K562 (cell line): ENCODE data around the gene RBMX2. TPM values are rescaled to one million over a fixed set of nuclear protein-coding genes. Genes with fewer than 3 reads are reported as not detected.

Experiments
- CBX3 ChIP-seq, 2 experiments: IDR thresholded peaks; 1 replicate in 1 of 2; 2 replicates in 1 of 2; pipeline ENCODE4 v1.6.1; 2012; ENCODE audit warnings: inconsistent platforms in 2 of 2, low read length in 2 of 2, borderline replicate concordance in 1 of 2, control low read depth in 1 of 2
- EP300 ChIP-seq: IDR thresholded peaks from 2 replicates; pipeline ENCODE4 v1.6.1; 2012; ENCODE audit warnings: low read length, improper control_type of control experiment
- EP400 ChIP-seq: fragments of 450-650 bp; IDR thresholded peaks from 2 replicates; pipeline ENCODE4 v1.6.1; 2017; ENCODE audit warnings: antibody characterized with exemption, mild to moderate bottlenecking, moderate library complexity
- NBN ChIP-seq: fragments of 450-650 bp; IDR thresholded peaks from 2 replicates; pipeline ENCODE4 v1.6.1; 2016; ENCODE audit warnings: low read depth, mild to moderate bottlenecking
- NELFE ChIP-seq: IDR thresholded peaks from 2 replicates; pipeline ENCODE4 v1.6.1; 2011; ENCODE audit warnings: mild to moderate bottlenecking; ENCODE audit not compliant: insufficient read depth, insufficient read length
- NONO ChIP-seq, 2 experiments: fragments of 200-400 bp in 1 of 2; fragments of 450-650 bp in 1 of 2; formaldehyde crosslinking in 1 of 2; IDR thresholded peaks; 2 replicates each; pipeline ENCODE4 v1.6.1; 2017; ENCODE audit warnings: low read depth in 2 of 2, mild to moderate bottlenecking in 2 of 2, moderate library complexity in 2 of 2, low read length in 1 of 2
- SUPT5H ChIP-seq: fragments of 450-650 bp; IDR thresholded peaks from 2 replicates; pipeline ENCODE4 v1.6.1; 2016
- TAF15 ChIP-seq: fragments of 200-400 bp; formaldehyde crosslinking; IDR thresholded peaks from 2 replicates; pipeline ENCODE4 v1.6.1; 2017; ENCODE audit warnings: mild to moderate bottlenecking, low read depth, low read length, moderate library complexity
- TAF7 ChIP-seq: fragments of 450-650 bp; IDR thresholded peaks from 2 replicates; pipeline ENCODE4 v1.6.1; 2016; ENCODE audit warnings: missing genetic modification characterization, missing compliant biosample characterization
- TFAM ChIP-seq: fragments of 250-450 bp; sonication (Bioruptor Pico); conservative IDR thresholded peaks from 2 replicates; pipeline ENCODE4 v1.5.0; 2021; ENCODE audit warnings: mild to moderate bottlenecking, moderate library complexity
- polyA plus RNA-seq, 8 experiments: library from polyadenylated mRNA; depleted of rRNA in 4 of 8; stranded (reverse) in 5 of 8; unstranded in 3 of 8; fragments of >200 nt; fragmentation: Nextera tagmentation in 2 of 8; fragmentation: Illumina TruSeq in 1 of 8; extraction: Ambion mirVana in 2 of 8; extraction: Trizol in 1 of 8; gene quantifications; 2 replicates each; pipeline versions ENCODE4 v1.2.1 to v1.2.3, GENCODE V29; 2011 to 2014; ENCODE audit warnings: inconsistent platforms in 1 of 8, missing spikeins in 1 of 8
- total RNA-seq, 7 experiments: library from RNA; depleted of rRNA in 6 of 7; stranded (reverse); fragments of >200 nt in 6 of 7; fragmentation: Illumina TruSeq in 2 of 7; extraction: Trizol in 2 of 7; gene quantifications; 2 replicates each; pipeline versions ENCODE4 v1.2.1 to v1.2.3, GENCODE V29; 2011 to 2021; ENCODE audit warnings: low replicate concordance in 1 of 7
- TF ChIP-seq, protein P1 (sequence below): fragments of 250-450 bp; sonication (Bioruptor Pico); IDR thresholded peaks from 2 replicates; pipeline ENCODE4 v1.4.0; 2020; ENCODE audit warnings: mild to moderate bottlenecking, moderate library complexity
- TF ChIP-seq, protein P2 (sequence below): conservative IDR thresholded peaks from 2 replicates; pipeline ENCODE4 v1.6.1; 2011; ENCODE audit warnings: low read depth, mild to moderate bottlenecking, low read length; ENCODE audit not compliant: control insufficient read depth
- TF ChIP-seq, protein P3 (sequence below): fragments of 450-650 bp; formaldehyde crosslinking; IDR thresholded peaks from 2 replicates; pipeline ENCODE4 v1.4.0; 2022; ENCODE audit warnings: mild to moderate bottlenecking, moderate library complexity
- TF ChIP-seq, protein P4 (sequence below): fragments of 200-800 bp; sonication (Bioruptor generic); IDR thresholded peaks from 2 replicates; pipeline ENCODE4 v1.6.1; 2017; ENCODE audit warnings: missing genetic modification characterization, missing compliant biosample characterization
- TF ChIP-seq, protein P5 (sequence below): fragments of 250-450 bp; sonication (Bioruptor Pico); IDR thresholded peaks from 2 replicates; pipeline ENCODE4 v1.8.0; 2022; ENCODE audit warnings: inconsistent platforms, mild to moderate bottlenecking, moderate library complexity, borderline replicate concordance

The RBMX2 gene
- total and polyA plus RNA-seq, 9 of the 15 experiments (the other 6 are each of a cell fraction or from before 2014, with no cell fraction given), result 27.2 to 62.5 (median 54.1) TPM

DNA sequence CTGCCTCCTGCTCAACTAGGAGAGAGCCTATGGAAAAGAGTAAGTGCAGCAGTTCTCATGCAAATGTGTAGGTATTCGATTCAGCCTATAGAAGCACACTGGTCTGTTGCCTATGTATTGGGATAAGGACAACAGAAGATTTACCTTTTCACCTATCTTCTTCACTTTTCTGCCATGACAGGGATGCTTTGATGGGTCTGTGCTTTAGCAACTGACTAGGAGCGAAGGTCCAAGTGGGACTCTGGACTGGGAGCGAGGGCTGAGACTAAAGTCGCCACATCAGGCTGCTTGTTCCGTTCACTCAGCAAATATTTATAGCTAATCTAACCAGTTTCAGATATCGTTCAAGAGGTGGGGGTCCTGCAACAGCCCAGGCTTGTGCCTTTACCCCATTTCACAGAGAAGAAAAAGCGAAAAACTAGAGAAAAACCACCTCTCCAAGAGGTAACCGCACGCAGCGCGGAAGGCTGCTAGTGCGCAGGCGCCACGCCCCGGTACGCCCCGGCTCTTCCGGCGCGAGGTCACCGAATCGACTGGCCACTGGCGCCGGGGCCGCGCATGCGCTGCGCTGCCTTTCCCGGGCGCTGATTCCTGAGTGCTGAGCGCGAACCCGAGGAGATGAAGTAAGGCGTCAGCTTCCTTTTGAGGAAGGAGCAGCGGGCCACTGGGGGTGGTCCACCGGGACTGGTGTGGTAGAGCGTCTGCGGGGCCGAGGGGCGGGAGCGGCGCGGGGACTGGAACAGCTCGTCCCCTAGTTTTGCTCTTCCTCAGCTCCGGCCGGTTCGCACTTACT is at the start of gene RBMX2 (continued):
- TF ChIP-seq CBX3 (IDR thresholded peaks at IDR 0.05; ENCODE audit: borderline replicate concordance in 1 of 2, low read length in 2 of 2), result no peak
- TF ChIP-seq, protein P1, sequence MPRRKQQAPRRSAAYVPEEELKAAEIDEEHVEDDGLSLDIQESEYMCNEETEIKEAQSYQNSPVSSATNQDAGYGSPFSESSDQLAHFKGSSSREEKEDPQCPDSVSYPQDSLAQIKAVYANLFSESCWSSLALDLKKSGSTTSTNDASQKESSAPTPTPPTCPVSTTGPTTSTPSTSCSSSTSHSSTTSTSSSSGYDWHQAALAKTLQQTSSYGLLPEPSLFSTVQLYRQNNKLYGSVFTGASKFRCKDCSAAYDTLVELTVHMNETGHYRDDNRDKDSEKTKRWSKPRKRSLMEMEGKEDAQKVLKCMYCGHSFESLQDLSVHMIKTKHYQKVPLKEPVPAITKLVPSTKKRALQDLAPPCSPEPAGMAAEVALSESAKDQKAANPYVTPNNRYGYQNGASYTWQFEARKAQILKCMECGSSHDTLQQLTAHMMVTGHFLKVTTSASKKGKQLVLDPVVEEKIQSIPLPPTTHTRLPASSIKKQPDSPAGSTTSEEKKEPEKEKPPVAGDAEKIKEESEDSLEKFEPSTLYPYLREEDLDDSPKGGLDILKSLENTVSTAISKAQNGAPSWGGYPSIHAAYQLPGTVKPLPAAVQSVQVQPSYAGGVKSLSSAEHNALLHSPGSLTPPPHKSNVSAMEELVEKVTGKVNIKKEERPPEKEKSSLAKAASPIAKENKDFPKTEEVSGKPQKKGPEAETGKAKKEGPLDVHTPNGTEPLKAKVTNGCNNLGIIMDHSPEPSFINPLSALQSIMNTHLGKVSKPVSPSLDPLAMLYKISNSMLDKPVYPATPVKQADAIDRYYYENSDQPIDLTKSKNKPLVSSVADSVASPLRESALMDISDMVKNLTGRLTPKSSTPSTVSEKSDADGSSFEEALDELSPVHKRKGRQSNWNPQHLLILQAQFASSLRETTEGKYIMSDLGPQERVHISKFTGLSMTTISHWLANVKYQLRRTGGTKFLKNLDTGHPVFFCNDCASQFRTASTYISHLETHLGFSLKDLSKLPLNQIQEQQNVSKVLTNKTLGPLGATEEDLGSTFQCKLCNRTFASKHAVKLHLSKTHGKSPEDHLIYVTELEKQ (CRISPR knock-in tag), result no peak
- TF ChIP-seq, protein P2, sequence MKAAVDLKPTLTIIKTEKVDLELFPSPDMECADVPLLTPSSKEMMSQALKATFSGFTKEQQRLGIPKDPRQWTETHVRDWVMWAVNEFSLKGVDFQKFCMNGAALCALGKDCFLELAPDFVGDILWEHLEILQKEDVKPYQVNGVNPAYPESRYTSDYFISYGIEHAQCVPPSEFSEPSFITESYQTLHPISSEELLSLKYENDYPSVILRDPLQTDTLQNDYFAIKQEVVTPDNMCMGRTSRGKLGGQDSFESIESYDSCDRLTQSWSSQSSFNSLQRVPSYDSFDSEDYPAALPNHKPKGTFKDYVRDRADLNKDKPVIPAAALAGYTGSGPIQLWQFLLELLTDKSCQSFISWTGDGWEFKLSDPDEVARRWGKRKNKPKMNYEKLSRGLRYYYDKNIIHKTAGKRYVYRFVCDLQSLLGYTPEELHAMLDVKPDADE, result no peak
- peak; percentile 82 for TF ChIP-seq SUPT5H
- no peak for TF ChIP-seq TFAM (CRISPR knock-in tag)
- TF ChIP-seq, protein P3, sequence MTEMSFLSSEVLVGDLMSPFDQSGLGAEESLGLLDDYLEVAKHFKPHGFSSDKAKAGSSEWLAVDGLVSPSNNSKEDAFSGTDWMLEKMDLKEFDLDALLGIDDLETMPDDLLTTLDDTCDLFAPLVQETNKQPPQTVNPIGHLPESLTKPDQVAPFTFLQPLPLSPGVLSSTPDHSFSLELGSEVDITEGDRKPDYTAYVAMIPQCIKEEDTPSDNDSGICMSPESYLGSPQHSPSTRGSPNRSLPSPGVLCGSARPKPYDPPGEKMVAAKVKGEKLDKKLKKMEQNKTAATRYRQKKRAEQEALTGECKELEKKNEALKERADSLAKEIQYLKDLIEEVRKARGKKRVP (CRISPR knock-in tag), result no peak
- no peak for TF ChIP-seq NELFE
- no peak for TF ChIP-seq TAF15
- TF ChIP-seq, protein P4, sequence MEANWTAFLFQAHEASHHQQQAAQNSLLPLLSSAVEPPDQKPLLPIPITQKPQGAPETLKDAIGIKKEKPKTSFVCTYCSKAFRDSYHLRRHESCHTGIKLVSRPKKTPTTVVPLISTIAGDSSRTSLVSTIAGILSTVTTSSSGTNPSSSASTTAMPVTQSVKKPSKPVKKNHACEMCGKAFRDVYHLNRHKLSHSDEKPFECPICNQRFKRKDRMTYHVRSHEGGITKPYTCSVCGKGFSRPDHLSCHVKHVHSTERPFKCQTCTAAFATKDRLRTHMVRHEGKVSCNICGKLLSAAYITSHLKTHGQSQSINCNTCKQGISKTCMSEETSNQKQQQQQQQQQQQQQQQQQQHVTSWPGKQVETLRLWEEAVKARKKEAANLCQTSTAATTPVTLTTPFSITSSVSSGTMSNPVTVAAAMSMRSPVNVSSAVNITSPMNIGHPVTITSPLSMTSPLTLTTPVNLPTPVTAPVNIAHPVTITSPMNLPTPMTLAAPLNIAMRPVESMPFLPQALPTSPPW (CRISPR knock-in tag), result peak; percentile 46
- TF ChIP-seq NBN, result no peak
- TF ChIP-seq, protein P5, sequence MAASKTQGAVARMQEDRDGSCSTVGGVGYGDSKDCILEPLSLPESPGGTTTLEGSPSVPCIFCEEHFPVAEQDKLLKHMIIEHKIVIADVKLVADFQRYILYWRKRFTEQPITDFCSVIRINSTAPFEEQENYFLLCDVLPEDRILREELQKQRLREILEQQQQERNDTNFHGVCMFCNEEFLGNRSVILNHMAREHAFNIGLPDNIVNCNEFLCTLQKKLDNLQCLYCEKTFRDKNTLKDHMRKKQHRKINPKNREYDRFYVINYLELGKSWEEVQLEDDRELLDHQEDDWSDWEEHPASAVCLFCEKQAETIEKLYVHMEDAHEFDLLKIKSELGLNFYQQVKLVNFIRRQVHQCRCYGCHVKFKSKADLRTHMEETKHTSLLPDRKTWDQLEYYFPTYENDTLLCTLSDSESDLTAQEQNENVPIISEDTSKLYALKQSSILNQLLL (CRISPR knock-in tag), result no peak
- peak; percentile 58 for TF ChIP-seq EP400
- no peak for TF ChIP-seq EP300
- TF ChIP-seq TAF7 (tag), result no peak
- no peak for TF ChIP-seq NONO (IDR thresholded peaks at IDR 0.05; ENCODE audit: low read depth in 2 of 2, low read length in 1 of 2)
